IMR-90 (cell line): ENCODE results near the gene UMODL1. TPM values are rescaled to one million over a fixed set of nuclear protein-coding genes. Genes with fewer than 3 reads are reported as not detected.

Experiments used
- ATAC-seq: fragments of 200-7000 bp; cut with Tn5 transposase; 2 replicates; pipeline ENCODE4 v1.9.1; 2020; ENCODE audit warnings: low read depth, mild to moderate bottlenecking, moderate library complexity
- BruUV-seq: library from RNA; stranded (reverse); fragments of 400-500 nt; replicated peaks from 2 replicates; lab custom pipeline; 2021; lab: Mats Ljungman, UMichigan
- CTCF ChIA-PET: fragments of 300-600 bp; formaldehyde crosslinking; extraction: SDS; loops from one replicate; lab custom pipeline; 2021; ENCODE audit warnings: antibody characterized with exemption; lab: Yijun Ruan, JAX
- POLR2A ChIA-PET: fragments of 300-600 bp; sonication (Branson Sonifier 250); formaldehyde crosslinking; loops from one replicate; lab custom pipeline; 2022; ENCODE audit warnings: antibody characterized with exemption; ENCODE audit not compliant: unreplicated experiment; lab: Charles Lee
- DNase-seq: peaks from one replicate; pipeline ENCODE4 v3.0.0; 2013
- H2AFZ ChIP-seq: replicated peaks from 2 replicates; pipeline ENCODE3; 2013; ENCODE audit warnings: low read length, mild to moderate bottlenecking; ENCODE audit not compliant: poor library complexity
- H2AK5ac ChIP-seq: 2 replicates; pipeline ENCODE4 v1.6.1; 2013; ENCODE audit warnings: low read depth, low read length, inconsistent platforms
- H2AK9ac ChIP-seq: replicated peaks from 2 replicates; pipeline ENCODE3; 2013; ENCODE audit warnings: mild to moderate bottlenecking, low read depth, low read length, moderate library complexity; ENCODE audit not compliant: poor library complexity
- H2BK120ac ChIP-seq: 2 replicates; pipeline ENCODE4 v1.6.1; 2013; ENCODE audit warnings: low read depth, low read length, inconsistent platforms
- H2BK15ac ChIP-seq: 3 replicates; pipeline ENCODE4 v1.6.1; 2013; ENCODE audit warnings: low read depth, low read length, inconsistent platforms
- H2BK20ac ChIP-seq: 2 replicates; pipeline ENCODE4 v1.6.1; 2013; ENCODE audit warnings: low read depth, mild to moderate bottlenecking, inconsistent platforms, low read length, moderate library complexity
- H2BK5ac ChIP-seq: 2 replicates; pipeline ENCODE4 v1.6.1; 2013; ENCODE audit warnings: mild to moderate bottlenecking, low read depth, low read length, inconsistent platforms; ENCODE audit not compliant: poor library complexity, severe bottlenecking
- H3K14ac ChIP-seq: replicated peaks from 2 replicates; pipeline ENCODE4 v1.6.1; 2013; ENCODE audit warnings: low read depth, low read length, inconsistent platforms
- H3K18ac ChIP-seq: 2 replicates; pipeline ENCODE4 v1.6.1; 2013; ENCODE audit warnings: low read depth, low read length, control low read depth
- H3K23ac ChIP-seq: 2 replicates; pipeline ENCODE4 v1.6.1; 2013; ENCODE audit warnings: low read depth, low read length, inconsistent platforms
- H3K27ac ChIP-seq: 2 replicates; pipeline ENCODE4 v1.5.1; 2013; ENCODE audit warnings: mild to moderate bottlenecking, control low read depth, low read length; ENCODE audit not compliant: insufficient read depth
- H3K27me3 ChIP-seq: 2 replicates; pipeline ENCODE4 v1.6.1; 2013; ENCODE audit warnings: low read length; ENCODE audit not compliant: control insufficient read depth, insufficient read depth
- H3K36me3 ChIP-seq: 2 replicates; pipeline ENCODE4 v1.6.1; 2013; ENCODE audit warnings: low read length, mixed read lengths; ENCODE audit not compliant: control insufficient read depth, insufficient read depth
- H3K4ac ChIP-seq: 2 replicates; pipeline ENCODE4 v1.6.1; 2013; ENCODE audit warnings: low read depth, low read length, inconsistent platforms
- H3K4me1 ChIP-seq: 2 replicates; pipeline ENCODE4 v1.6.1; 2013; ENCODE audit warnings: low read length, mixed read lengths; ENCODE audit not compliant: control insufficient read depth, insufficient read depth
- H3K4me2 ChIP-seq: 2 replicates; pipeline ENCODE4 v1.6.1; 2013; ENCODE audit warnings: low read depth, mild to moderate bottlenecking, control low read depth, low read length, moderate library complexity
- H3K4me3 ChIP-seq: 2 replicates; pipeline ENCODE4 v1.5.1; 2013; ENCODE audit warnings: low read depth, mild to moderate bottlenecking, control low read depth, low read length, moderate library complexity; ENCODE audit not compliant: insufficient read depth
- H3K56ac ChIP-seq: 2 replicates; pipeline ENCODE4 v1.6.1; 2013; ENCODE audit warnings: low read length, inconsistent platforms; ENCODE audit not compliant: insufficient read depth; ENCODE audit errors: extremely low read depth
- H3K79me1 ChIP-seq, 2 experiments: 2 replicates each; pipeline ENCODE4 v1.6.1; 2013; ENCODE audit warnings: low read length in 2 of 2, inconsistent platforms in 1 of 2, low read depth in 1 of 2
- H3K9ac ChIP-seq: 2 replicates; pipeline ENCODE4 v1.6.1; 2013; ENCODE audit warnings: low read depth, low read length, control low read depth
- H3K9me1 ChIP-seq: 2 replicates; pipeline ENCODE4 v1.6.1; 2013; ENCODE audit warnings: low read length, inconsistent platforms; ENCODE audit not compliant: insufficient read depth
- H3K9me3 ChIP-seq: 2 replicates; pipeline ENCODE4 v1.6.1; 2013; ENCODE audit warnings: low read length; ENCODE audit not compliant: control insufficient read depth, insufficient read depth
- H4K20me1 ChIP-seq: 2 replicates; pipeline ENCODE4 v1.6.1; 2013; ENCODE audit warnings: low read length, inconsistent platforms; ENCODE audit not compliant: insufficient read depth
- H4K5ac ChIP-seq: 2 replicates; pipeline ENCODE4 v1.6.1; 2013; ENCODE audit warnings: mild to moderate bottlenecking, low read depth, low read length, control low read depth
- H4K8ac ChIP-seq, 2 experiments: 2 replicates each; pipeline ENCODE4 v1.6.1; 2013; ENCODE audit warnings: low read depth in 2 of 2, low read length in 2 of 2, control low read depth in 1 of 2, inconsistent platforms in 1 of 2
- H4K91ac ChIP-seq: 2 replicates; pipeline ENCODE4 v1.6.1; 2013; ENCODE audit warnings: low read depth, low read length, inconsistent platforms; ENCODE audit not compliant: insufficient read depth
- CHD1 ChIP-seq: IDR thresholded peaks from 2 replicates; pipeline ENCODE4 v1.6.1; 2012; ENCODE audit warnings: low read depth, low read length, improper control_type of control experiment
- FOS ChIP-seq: fragments of 150-350 bp; IDR thresholded peaks from 2 replicates; pipeline ENCODE4 v1.6.1; 2016; ENCODE audit warnings: low read depth, low read length
- MAFK ChIP-seq: IDR thresholded peaks from 2 replicates; pipeline ENCODE4 v1.6.1; 2012; ENCODE audit warnings: low read depth, low read length, improper control_type of control experiment
- WGBS, 2 experiments: methylation state at CpG; one replicate each; pipeline versions ENCODE4 v1.1.5 to v1.1.7; 2013; ENCODE audit warnings: missing lambda C conversion rate in 2 of 2; ENCODE audit not compliant: insufficient read length in 1 of 2; ENCODE audit errors: extremely low coverage in 2 of 2; 5-methylcytosine and 5-hydroxymethylcytosine counted together
- dilution Hi-C: fragments of 300-500 bp; cut with HindIII; formaldehyde crosslinking; loops from one replicate; pipeline ENCODE4 v1.14.3; 2018; ENCODE audit warnings: low sequenced_read_pairs; ENCODE audit not compliant: unreplicated experiment
- in situ Hi-C: fragments of 300-500 bp; cut with MboI; formaldehyde crosslinking; loops from 3 replicates; pipeline ENCODE4 v1.14.3; 2019; ENCODE audit warnings: low sequenced_read_pairs, inconsistent platforms, mixed read lengths
- intact Hi-C: fragments of 100-400 bp; cut with micrococcal nuclease; formaldehyde crosslinking; loops from 2 replicates; pipeline ENCODE4 v1.10.0; 2022
- polyA plus RNA-seq, 3 experiments: library from polyadenylated mRNA; depleted of rRNA; stranded (reverse); fragments of >200 nt; gene quantifications; 2 replicates each; pipeline ENCODE4 v1.2.3, GENCODE V29; 2012; ENCODE audit warnings: low replicate concordance in 1 of 3
- total RNA-seq: library from RNA; depleted of rRNA; stranded (reverse); fragments of >200 nt; gene quantifications from 2 replicates; pipeline ENCODE4 v1.2.3, GENCODE V29; 2012

The UMODL1 gene
- total and polyA plus RNA-seq, 2 of the 4 experiments (the other 2 are of a cell fraction) = 0.02 TPM; not detected in 1

DNA sequence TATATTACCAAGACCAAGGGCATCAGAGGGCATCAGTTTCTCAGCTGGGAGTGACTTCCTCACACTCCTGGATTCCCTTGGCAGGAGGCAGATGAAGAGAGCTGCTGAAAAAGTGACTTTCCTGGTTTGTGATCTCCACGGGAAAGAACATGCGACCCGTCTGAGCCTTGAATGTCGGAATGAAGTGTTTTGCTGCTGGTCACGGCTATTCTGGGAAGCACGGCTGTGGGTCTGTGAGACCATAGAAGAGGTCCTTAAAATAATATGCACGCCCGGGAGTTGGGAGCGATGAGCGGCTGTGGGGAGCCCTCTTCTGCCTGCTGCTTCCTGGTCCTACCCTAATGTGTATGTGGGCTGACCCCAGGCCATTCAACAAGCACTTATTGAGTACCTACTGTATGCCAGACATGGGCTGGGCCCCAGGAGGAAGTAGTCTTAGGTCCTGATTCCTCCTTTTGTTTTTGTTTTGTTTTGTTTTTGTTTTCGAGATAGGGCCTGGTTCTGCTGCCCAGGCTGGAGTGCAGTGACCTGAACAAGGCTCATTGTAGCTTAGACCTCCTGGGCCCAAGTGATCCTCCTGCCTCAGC, 13.2 kb upstream of the UMODL1 start:
- no peak overlapping the region for H2AFZ ChIP-seq
- dilution Hi-C loops = no loop called here
- no peak overlapping the region for H2AK9ac ChIP-seq
- peak overlapping the region; percentile 80 for H2BK120ac ChIP-seq
- H3K4me3 ChIP-seq = no peak overlapping the region
- peak overlapping the region; percentile 29 for H3K56ac ChIP-seq
- peak overlapping the region; percentile 16 for H3K23ac ChIP-seq
- peak overlapping the region; percentile 76 for H4K91ac ChIP-seq
- H3K36me3 ChIP-seq = no peaks in the 10 kb centered on the region
- ATAC-seq (peak; percentile 3; the same call in 1 of the 2 replicates), DNase-seq (no peak)
- peak overlapping the region; percentile 75 for H3K18ac ChIP-seq
- BruUV-seq = no TSS peak
- H2AK5ac ChIP-seq = peak overlapping the region; percentile 79
- peak overlapping the region; percentile 53 to 60 for H4K8ac ChIP-seq
- peaks cover 31% of the 10 kb centered on the region for H3K9me1 ChIP-seq
- peak overlapping the region; percentile 45; the same call in 2 of the 3 replicates for H2BK15ac ChIP-seq
- in situ Hi-C loops = no loop called here
- intact Hi-C loops = loop anchor here (1.0 to 2.0 kb wide), 3 partner anchors 10 to 47 kb away; partner anchors contain the start of gene ZBTB21
- H3K27ac ChIP-seq = peak overlapping the region; percentile 90
- peak overlapping the region; percentile 71; the same call in 1 of the 2 replicates for H2BK20ac ChIP-seq
- H4K5ac ChIP-seq = peak overlapping the region; percentile 65
- H3K4me1 ChIP-seq = peaks cover 20% of the 10 kb centered on the region
- H3K4me2 ChIP-seq = peak overlapping the region; percentile 50
- H3K4ac ChIP-seq = peak overlapping the region; percentile 79
- H2BK5ac ChIP-seq = peak overlapping the region; percentile 80
- peaks cover 4 to 13% of the 10 kb centered on the region in 2 experiments; a peak in 2 of 4 replicates for H3K79me1 ChIP-seq
- no peak for TF ChIP-seq MAFK
- no peak for TF ChIP-seq CHD1
- TF ChIP-seq FOS = no peak
- peak overlapping the region; percentile 17 for H3K9ac ChIP-seq
- H3K9me3 ChIP-seq = no peaks in the 10 kb centered on the region
- WGBS, 2 experiments = 80% methylated on average over 1 of the region's 11 CpGs; no CpG with 5 or more reads in 1 of the 2 experiments
- peaks cover 9% of the 10 kb centered on the region; the same call in 1 of the 2 replicates for H3K27me3 ChIP-seq
- POLR2A ChIA-PET = no interaction called here
- H4K20me1 ChIP-seq = no peaks in the 10 kb centered on the region; the same call in 1 of the 2 replicates
- peak overlapping the region; percentile 44 for H3K14ac ChIP-seq
- CTCF ChIA-PET = interaction anchor here (1.4 kb wide), 1 partner anchor 49 kb away, joined by 3 read pairs; no protein-coding TSS in a partner anchor
